ENCODE measurements around the gene GPR18.

GRCh38 chr13:99257291-99257690 lies 888 bp downstream of the GPR18 start:
- TF ChIP-seq, protein P1, sequence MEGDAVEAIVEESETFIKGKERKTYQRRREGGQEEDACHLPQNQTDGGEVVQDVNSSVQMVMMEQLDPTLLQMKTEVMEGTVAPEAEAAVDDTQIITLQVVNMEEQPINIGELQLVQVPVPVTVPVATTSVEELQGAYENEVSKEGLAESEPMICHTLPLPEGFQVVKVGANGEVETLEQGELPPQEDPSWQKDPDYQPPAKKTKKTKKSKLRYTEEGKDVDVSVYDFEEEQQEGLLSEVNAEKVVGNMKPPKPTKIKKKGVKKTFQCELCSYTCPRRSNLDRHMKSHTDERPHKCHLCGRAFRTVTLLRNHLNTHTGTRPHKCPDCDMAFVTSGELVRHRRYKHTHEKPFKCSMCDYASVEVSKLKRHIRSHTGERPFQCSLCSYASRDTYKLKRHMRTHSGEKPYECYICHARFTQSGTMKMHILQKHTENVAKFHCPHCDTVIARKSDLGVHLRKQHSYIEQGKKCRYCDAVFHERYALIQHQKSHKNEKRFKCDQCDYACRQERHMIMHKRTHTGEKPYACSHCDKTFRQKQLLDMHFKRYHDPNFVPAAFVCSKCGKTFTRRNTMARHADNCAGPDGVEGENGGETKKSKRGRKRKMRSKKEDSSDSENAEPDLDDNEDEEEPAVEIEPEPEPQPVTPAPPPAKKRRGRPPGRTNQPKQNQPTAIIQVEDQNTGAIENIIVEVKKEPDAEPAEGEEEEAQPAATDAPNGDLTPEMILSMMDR (conservative IDR thresholded peaks at IDR 0.05), result no peak
- no peak for TF ChIP-seq EZH2 (IDR thresholded peaks at IDR 0.05; ENCODE audit: low read depth)

Data from PC-9 (cell line).